ENCODE results near the gene SERPINA12. TPM values are rescaled to one million over a fixed set of nuclear protein-coding genes. Genes with fewer than 3 reads are reported as not detected.

The SERPINA12 gene
- total RNA-seq, 1 donor from 2014 or later: not detected

- no peak for TF ChIP-seq CTCF (IDR thresholded peaks at IDR 0.05; ENCODE audit: partially characterized antibody, unreplicated experiment)
- Mint-ChIP-seq H3K27ac (ENCODE audit: unreplicated experiment) (no peak overlapping the region), H3K27me3 (ENCODE audit: unreplicated experiment) (no peaks in the 10 kb centered on the region), H3K4me1 (ENCODE audit: low read depth, unreplicated experiment) (no peaks in the 10 kb centered on the region), H3K4me3 (ENCODE audit: unreplicated experiment) (no peak overlapping the region), H3K9me3 (ENCODE audit: unreplicated experiment) (peaks cover 6% of the 10 kb centered on the region), H3K36me3 (ENCODE audit: unreplicated experiment) (peaks cover 7% of the 10 kb centered on the region)
- DNase-seq: no peak
Observed at GRCh38 chr14:94458558-94459205, 50.6 kb downstream of the SERPINA12 start.

- Mint-ChIP-seq H3K27me3 (ENCODE audit: unreplicated experiment) (no peaks in the 10 kb centered on the region), H3K4me3 (ENCODE audit: unreplicated experiment) (no peak overlapping the region), H3K27ac (ENCODE audit: unreplicated experiment) (no peak overlapping the region), H3K4me1 (ENCODE audit: low read depth, unreplicated experiment) (no peaks in the 10 kb centered on the region), H3K9me3 (ENCODE audit: unreplicated experiment) (peaks cover 6% of the 10 kb centered on the region), H3K36me3 (ENCODE audit: unreplicated experiment) (peaks cover 7% of the 10 kb centered on the region)
- DNase-seq: no peak
- TF ChIP-seq CTCF (IDR thresholded peaks at IDR 0.05; ENCODE audit: partially characterized antibody, unreplicated experiment): no peak
Observed at GRCh38 chr14:94458096-94458495, 51.2 kb downstream of the SERPINA12 start.

- TF ChIP-seq CTCF (IDR thresholded peaks at IDR 0.05; ENCODE audit: partially characterized antibody, unreplicated experiment): no peak
- Mint-ChIP-seq H3K4me3 (ENCODE audit: unreplicated experiment) (no peak overlapping the region), H3K27me3 (ENCODE audit: unreplicated experiment) (peaks cover 3% of the 10 kb centered on the region), H3K36me3 (ENCODE audit: unreplicated experiment) (peaks cover 7% of the 10 kb centered on the region), H3K9me3 (ENCODE audit: unreplicated experiment) (peaks cover 4% of the 10 kb centered on the region), H3K27ac (ENCODE audit: unreplicated experiment) (no peak overlapping the region), H3K4me1 (ENCODE audit: low read depth, unreplicated experiment) (peaks cover 2% of the 10 kb centered on the region)
- DNase-seq: no peak
Observed at GRCh38 chr14:94455928-94456327, 53.3 kb downstream of the SERPINA12 start.

GRCh38 chr14:94451826-94452225, 57.4 kb downstream of the SERPINA12 start:
- Mint-ChIP-seq H3K27ac (ENCODE audit: unreplicated experiment) (no peak overlapping the region), H3K27me3 (ENCODE audit: unreplicated experiment) (peaks cover 9% of the 10 kb centered on the region), H3K9me3 (ENCODE audit: unreplicated experiment) (peaks cover 4% of the 10 kb centered on the region), H3K36me3 (ENCODE audit: unreplicated experiment) (peaks cover 4% of the 10 kb centered on the region), H3K4me1 (ENCODE audit: low read depth, unreplicated experiment) (peaks cover 4% of the 10 kb centered on the region), H3K4me3 (ENCODE audit: unreplicated experiment) (no peak overlapping the region)
- DNase-seq: no peak
- TF ChIP-seq CTCF (IDR thresholded peaks at IDR 0.05; ENCODE audit: partially characterized antibody, unreplicated experiment): no peak

GRCh38 chr14:94451091-94451771, 58.0 kb downstream of the SERPINA12 start:
- TF ChIP-seq CTCF (IDR thresholded peaks at IDR 0.05; ENCODE audit: partially characterized antibody, unreplicated experiment): no peak
- Mint-ChIP-seq H3K27me3 (ENCODE audit: unreplicated experiment) (peaks cover 9% of the 10 kb centered on the region), H3K27ac (ENCODE audit: unreplicated experiment) (no peak overlapping the region), H3K4me1 (ENCODE audit: low read depth, unreplicated experiment) (peaks cover 4% of the 10 kb centered on the region), H3K9me3 (ENCODE audit: unreplicated experiment) (peaks cover 2% of the 10 kb centered on the region), H3K36me3 (ENCODE audit: unreplicated experiment) (peaks cover 4% of the 10 kb centered on the region), H3K4me3 (ENCODE audit: unreplicated experiment) (no peak overlapping the region)
- no peak for DNase-seq

All from glutamatergic neuron (in vitro differentiated cells).